A673 (cell line): ENCODE measurements around the gene KCNRG. TPM values are rescaled to one million over a fixed set of nuclear protein-coding genes. Genes with fewer than 3 reads are reported as not detected.

Experiments used
- BruUV-seq: library from RNA; stranded (reverse); fragments of 400-500 nt; replicated peaks from 2 replicates; lab custom pipeline; 2021; lab: Mats Ljungman, UMichigan
- CTCF ChIA-PET: fragments of 300-600 bp; sonication (Branson Sonifier 250); formaldehyde crosslinking; loops from one replicate; lab custom pipeline; 2022; ENCODE audit warnings: antibody characterized with exemption; lab: Charles Lee
- POLR2A ChIA-PET: fragments of 300-600 bp; sonication (Branson Sonifier 250); formaldehyde crosslinking; loops from one replicate; lab custom pipeline; 2022; ENCODE audit warnings: antibody characterized with exemption; ENCODE audit not compliant: low non-redundant PET; lab: Charles Lee
- DNase-seq: peaks from one replicate; pipeline ENCODE4 v3.0.0-alpha.2; 2015; ENCODE audit warnings: low spot score
- H3K27ac ChIP-seq: fragments of 200-600 bp; sonication (generic); 2 replicates; pipeline ENCODE4 v1.5.1; 2016; ENCODE audit warnings: mixed run types, low read depth, mild to moderate bottlenecking, mixed read lengths, antibody characterized with exemption, low read length; ENCODE audit not compliant: poor library complexity, severe bottlenecking
- H3K27me3 ChIP-seq: fragments of 200-600 bp; sonication (generic); replicated peaks from 2 replicates; pipeline ENCODE4 v1.6.1; 2017; ENCODE audit warnings: mixed run types, low read depth, mild to moderate bottlenecking, mixed read lengths, antibody characterized with exemption, low read length; ENCODE audit not compliant: insufficient read depth, poor library complexity
- H3K36me3 ChIP-seq: fragments of 200-600 bp; sonication (generic); 2 replicates; pipeline ENCODE4 v1.6.1; 2016; ENCODE audit warnings: mixed run types, mild to moderate bottlenecking, mixed read lengths, antibody characterized with exemption, low read length; ENCODE audit not compliant: insufficient read depth, poor library complexity, severe bottlenecking
- H3K4me1 ChIP-seq: fragments of 200-600 bp; sonication (generic); 2 replicates; pipeline ENCODE4 v1.6.1; 2017; ENCODE audit warnings: mixed run types, mild to moderate bottlenecking, mixed read lengths, antibody characterized with exemption, low read length; ENCODE audit not compliant: insufficient read depth, poor library complexity, severe bottlenecking
- H3K4me3 ChIP-seq: fragments of 200-600 bp; sonication (generic); 2 replicates; pipeline ENCODE4 v1.5.1; 2016; ENCODE audit warnings: low read depth, mixed run types, mild to moderate bottlenecking, mixed read lengths, low read length; ENCODE audit not compliant: poor library complexity, severe bottlenecking
- H3K9me3 ChIP-seq: fragments of 200-600 bp; sonication (generic); 2 replicates; pipeline ENCODE4 v1.6.1; 2016; ENCODE audit warnings: mixed run types, low read depth, mild to moderate bottlenecking, mixed read lengths, antibody characterized with exemption, low read length; ENCODE audit not compliant: poor library complexity, severe bottlenecking
- CTCF ChIP-seq: fragments of 300-800, 200-600 bp; sonication (generic); conservative IDR thresholded peaks from 2 replicates; pipeline ENCODE4 v1.5.1; 2017; ENCODE audit warnings: low read depth, mild to moderate bottlenecking, antibody characterized with exemption, low read length, moderate library complexity, mixed read lengths
- EZH2 ChIP-seq: fragments of 200-600 bp; sonication (generic); IDR thresholded peaks from 2 replicates; pipeline ENCODE4 v1.6.1; 2017; ENCODE audit warnings: borderline replicate concordance, low read depth, mild to moderate bottlenecking, mixed read lengths, antibody characterized with exemption, low read length; ENCODE audit not compliant: poor library complexity, severe bottlenecking
- intact Hi-C: fragments of 100-400 bp; cut with micrococcal nuclease; formaldehyde crosslinking; loops from one replicate; pipeline ENCODE4 v1.10.0; 2022; ENCODE audit not compliant: unreplicated experiment
- total RNA-seq: library from RNA; stranded (reverse); gene quantifications from 2 replicates; pipeline ENCODE4 v1.2.3, GENCODE V29; 2021

KCNRG gene
- total RNA-seq, 1 experiment from 2014 or later: 2.1 TPM

GRCh38 chr13:50052478-50052877, 37.2 kb downstream of the KCNRG start:
- no peak for TF ChIP-seq EZH2
- no peak for TF ChIP-seq CTCF
- POLR2A ChIA-PET: no interaction called here
- BruUV-seq: no TSS peak

GRCh38 chr13:50053844-50054243, 38.6 kb downstream of the KCNRG start:
- TF ChIP-seq CTCF: no peak
- no peak for TF ChIP-seq EZH2
- Histone ChIP-seq H3K4me3 (no peak overlapping the region), H3K4me1 (no peaks in the 10 kb centered on the region), H3K9me3 (no peaks in the 10 kb centered on the region), H3K36me3 (peaks cover 39% of the 10 kb centered on the region), H3K27me3 (no peaks in the 10 kb centered on the region), H3K27ac (no peak overlapping the region)
- no peak for DNase-seq
- BruUV-seq: no TSS peak
- intact Hi-C loops: no loop called here
- POLR2A ChIA-PET: no interaction called here
- CTCF ChIA-PET: no interaction called here

More at GRCh38 chr13:50052478-50052877, 37.2 kb downstream of the KCNRG start:
- CTCF ChIA-PET: interaction anchor here (0.6 kb wide), 1 partner anchor 490 kb away, joined by 3 read pairs; no protein-coding TSS in a partner anchor
- Histone ChIP-seq H3K27ac (no peak overlapping the region), H3K36me3 (peaks cover 42% of the 10 kb centered on the region), H3K9me3 (no peaks in the 10 kb centered on the region), H3K4me3 (no peak overlapping the region), H3K27me3 (no peaks in the 10 kb centered on the region), H3K4me1 (no peaks in the 10 kb centered on the region)
- intact Hi-C loops: no loop called here
- DNase-seq: no peak

- H3K9me3 ChIP-seq: no peaks in the 10 kb centered on the region
- no peak for DNase-seq
- no peak overlapping the region for H3K4me3 ChIP-seq
- TF ChIP-seq CTCF: no peak
- POLR2A ChIA-PET: no interaction called here
- H3K27ac ChIP-seq: no peak overlapping the region
- no TSS peak for BruUV-seq
- H3K4me1 ChIP-seq: no peaks in the 10 kb centered on the region
- CTCF ChIA-PET: no interaction called here
- intact Hi-C loops: no loop called here
- peaks cover 47% of the 10 kb centered on the region for H3K36me3 ChIP-seq
- no peaks in the 10 kb centered on the region for H3K27me3 ChIP-seq
Observed at GRCh38 chr13:50055454-50055853, 40.2 kb downstream of the KCNRG start.
